ENCODE measurements around the gene CCDC7.
"Not testable (repeated sequence)": the region's sequence is repeated elsewhere in the genome, so short reads cannot be mapped to it uniquely, and the experiment has no call there.

Gene CCDC7

DNA sequence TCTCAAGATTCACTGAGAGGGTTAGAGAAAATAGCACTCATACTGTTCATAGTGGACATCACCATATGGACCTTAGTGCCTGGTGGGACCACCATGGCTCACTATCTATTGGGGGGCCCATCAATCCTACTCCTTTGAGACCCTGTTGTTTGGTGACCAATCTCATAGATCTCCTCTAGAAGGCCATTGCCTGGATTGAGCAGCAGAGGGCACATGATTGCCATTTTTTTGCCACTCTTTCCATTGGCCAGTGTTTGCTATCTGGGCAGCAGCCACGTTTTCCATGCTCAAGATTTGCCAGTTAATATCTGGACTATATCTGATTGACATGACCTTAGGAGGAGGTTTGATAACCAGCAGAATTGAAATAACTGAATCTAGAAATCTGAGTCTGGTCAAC is 267.6 kb downstream of the CCDC7 start:
- TF ChIP-seq, protein P1, sequence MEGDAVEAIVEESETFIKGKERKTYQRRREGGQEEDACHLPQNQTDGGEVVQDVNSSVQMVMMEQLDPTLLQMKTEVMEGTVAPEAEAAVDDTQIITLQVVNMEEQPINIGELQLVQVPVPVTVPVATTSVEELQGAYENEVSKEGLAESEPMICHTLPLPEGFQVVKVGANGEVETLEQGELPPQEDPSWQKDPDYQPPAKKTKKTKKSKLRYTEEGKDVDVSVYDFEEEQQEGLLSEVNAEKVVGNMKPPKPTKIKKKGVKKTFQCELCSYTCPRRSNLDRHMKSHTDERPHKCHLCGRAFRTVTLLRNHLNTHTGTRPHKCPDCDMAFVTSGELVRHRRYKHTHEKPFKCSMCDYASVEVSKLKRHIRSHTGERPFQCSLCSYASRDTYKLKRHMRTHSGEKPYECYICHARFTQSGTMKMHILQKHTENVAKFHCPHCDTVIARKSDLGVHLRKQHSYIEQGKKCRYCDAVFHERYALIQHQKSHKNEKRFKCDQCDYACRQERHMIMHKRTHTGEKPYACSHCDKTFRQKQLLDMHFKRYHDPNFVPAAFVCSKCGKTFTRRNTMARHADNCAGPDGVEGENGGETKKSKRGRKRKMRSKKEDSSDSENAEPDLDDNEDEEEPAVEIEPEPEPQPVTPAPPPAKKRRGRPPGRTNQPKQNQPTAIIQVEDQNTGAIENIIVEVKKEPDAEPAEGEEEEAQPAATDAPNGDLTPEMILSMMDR (conservative IDR thresholded peaks at IDR 0.05; ENCODE audit: low read depth, low read length), result peak; percentile 38
- peak; percentile 13 for DNase-seq (ENCODE audit: low read depth)
- H3K4me3 ChIP-seq (ENCODE audit: low read depth, low read length), result no peak overlapping the region

GRCh38 chr10:32731527-32731926 is 285.6 kb downstream of the CCDC7 start:
- H3K4me3 ChIP-seq (ENCODE audit: low read depth, low read length), result no peak overlapping the region
- TF ChIP-seq, protein P1 (conservative IDR thresholded peaks at IDR 0.05; ENCODE audit: low read depth, low read length), result no peak
- DNase-seq (ENCODE audit: low read depth), result no peak

GRCh38 chr10:32738958-32739357 is 293.0 kb downstream of the CCDC7 start:
- DNase-seq (ENCODE audit: low read depth), result no peak
- TF ChIP-seq, protein P1 (conservative IDR thresholded peaks at IDR 0.05; ENCODE audit: low read depth, low read length), result no peak
- no peak overlapping the region for H3K4me3 ChIP-seq (ENCODE audit: low read depth, low read length)

- TF ChIP-seq, protein P1 (conservative IDR thresholded peaks at IDR 0.05; ENCODE audit: low read depth, low read length), result no peak
- DNase-seq (ENCODE audit: low read depth), result no peak
- H3K4me3 ChIP-seq (ENCODE audit: low read depth, low read length), result no peak overlapping the region
These were observed 298.4 kb downstream of the CCDC7 start for GRCh38 chr10:32744321-32744720.

DNA sequence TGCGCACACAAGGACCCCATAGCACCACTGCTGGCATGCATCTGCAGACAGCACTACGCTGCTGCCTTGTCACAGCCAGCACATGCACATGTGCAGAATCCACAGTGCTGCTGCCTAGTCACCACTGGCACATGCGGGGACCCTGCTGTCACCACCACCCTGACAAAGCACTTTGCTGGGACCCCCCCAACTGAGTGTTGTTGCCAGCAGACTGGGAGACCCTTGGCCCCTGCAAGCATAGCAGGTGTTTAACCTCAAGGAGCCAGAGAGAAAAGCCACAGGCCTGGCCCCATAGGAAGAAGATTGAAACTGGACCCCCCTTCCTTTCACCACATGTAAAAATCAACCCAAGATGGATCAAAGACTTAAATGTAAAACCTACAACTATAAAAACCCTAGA is 300.9 kb downstream of the CCDC7 start:
- DNase-seq (ENCODE audit: low read depth), result no peak
- no peak overlapping the region for H3K4me3 ChIP-seq (ENCODE audit: low read depth, low read length)
- TF ChIP-seq, protein P1 (conservative IDR thresholded peaks at IDR 0.05; ENCODE audit: low read depth, low read length), result no peak

GRCh38 chr10:32751582-32751981 is 305.6 kb downstream of the CCDC7 start:
- H3K4me3 ChIP-seq (ENCODE audit: low read depth, low read length), result no peak overlapping the region
- DNase-seq (ENCODE audit: low read depth), result no peak
- TF ChIP-seq, protein P1 (conservative IDR thresholded peaks at IDR 0.05; ENCODE audit: low read depth, low read length), result no peak

- H3K4me3 ChIP-seq (ENCODE audit: low read depth, low read length); DNase-seq (ENCODE audit: low read depth): not testable (repeated sequence)
These were observed 309.0 kb downstream of the CCDC7 start for GRCh38 chr10:32754900-32755299.

DNA sequence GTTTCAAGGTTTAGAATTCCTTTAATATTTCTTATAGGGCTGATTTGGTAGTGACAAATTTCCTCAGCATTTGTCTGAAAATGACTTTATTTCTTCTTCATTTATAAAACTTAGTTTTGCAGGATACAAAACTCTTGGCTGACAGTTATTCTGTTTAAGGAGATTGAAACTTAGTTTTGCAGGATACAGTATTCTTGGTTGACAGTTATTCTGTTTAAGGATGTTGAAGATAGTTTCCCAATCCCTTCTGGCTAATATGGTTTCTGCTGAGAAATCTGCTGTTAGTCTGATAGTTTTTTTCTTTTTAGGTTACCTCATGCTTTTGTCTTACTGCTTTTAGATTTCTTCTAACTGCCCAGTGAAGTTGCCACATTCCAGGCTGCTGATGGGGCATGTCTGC is 325.3 kb downstream of the CCDC7 start:
- TF ChIP-seq, protein P1 (conservative IDR thresholded peaks at IDR 0.05; ENCODE audit: low read depth, low read length), result no peak
- DNase-seq (ENCODE audit: low read depth), result peak; percentile 7
- no peak overlapping the region for H3K4me3 ChIP-seq (ENCODE audit: low read depth, low read length)
